Adrenal gland (tissue), 12 donors: Measurements from ENCODE around the gene FGGY. TPM values are rescaled to one million over a fixed set of nuclear protein-coding genes. Genes with fewer than 3 reads are reported as not detected.
"Not testable (repeated sequence)": the region's sequence is repeated elsewhere in the genome, so short reads cannot be mapped to it uniquely, and the experiment has no call there.

Source experiments
- DNase-seq, 7 donors: peaks; one replicate each; pipeline ENCODE4 v3.0.0-alpha.2; 2019 to 2020
- H3K27ac ChIP-seq, 5 donors: fragments of 200-600 bp; sonication (generic) in 4 of 5; 1 replicate in 3 of 5; 2 replicates in 2 of 5; pipeline versions ENCODE4 v1.5.1 to v1.8.0; 2016 to 2020; ENCODE audit warnings: mild to moderate bottlenecking in 1 of 5
- H3K27me3 ChIP-seq: fragments of 200-600 bp; 2 replicates; pipeline ENCODE4 v1.8.0; 2021
- H3K36me3 ChIP-seq, 2 donors: fragments of 200-600 bp; replicated peaks in 1 of 2; 1 replicate in 1 of 2; 2 replicates in 1 of 2; pipeline versions ENCODE4 v1.5.1 to v1.8.0; 2018 to 2022
- H3K4me1 ChIP-seq, 2 donors: fragments of 200-600 bp; replicated peaks in 1 of 2; 1 replicate in 1 of 2; 2 replicates in 1 of 2; pipeline versions ENCODE4 v1.5.1 to v1.8.0; 2018 to 2021
- H3K4me3 ChIP-seq, 4 donors: fragments of 200-600 bp; sonication (generic) in 3 of 4; one replicate each; pipeline ENCODE4 v1.5.1; 2016 to 2018
- H3K9me3 ChIP-seq, 3 donors: fragments of 200-600 bp; sonication (generic) in 1 of 3; replicated peaks in 1 of 3; 1 replicate in 2 of 3; 2 replicates in 1 of 3; pipeline versions ENCODE4 v1.5.1 to v1.8.0; 2016 to 2021
- POLR2A ChIP-seq, 2 donors: fragments of 450-650 bp; IDR thresholded peaks; one replicate each; pipeline ENCODE4 v1.6.1; 2017; ENCODE audit warnings: antibody characterized with exemption in 2 of 2, mild to moderate bottlenecking in 2 of 2, moderate library complexity in 1 of 2
- WGBS, 4 donors: extraction: QIAGEN DNeasy Blood & Tissue Kit in 2 of 4; methylation state at CpG; one replicate each; pipeline versions ENCODE4 v1.1.5 to v1.1.7; 2013 to 2017; 5-methylcytosine and 5-hydroxymethylcytosine counted together
- intact Hi-C, 2 donors: fragments of 100-400 bp; cut with DNase I; formaldehyde crosslinking; loops; one replicate each; pipeline versions ENCODE4 v1.14.1 to v1.15.0; 2022 to 2023
- polyA plus RNA-seq, 3 donors: library from polyadenylated mRNA; stranded (reverse); fragments of 200-250 nt in 2 of 3; fragments of 350-450 nt in 1 of 3; fragmentation: Illumina TruSeq in 1 of 3; extraction: RNeasy Lipid Tissue Mini Kit (QIAGEN cat#74804) in 1 of 3; gene quantifications; one replicate each; pipeline ENCODE4 v1.2.3, GENCODE V29; 2013 to 2014
- total RNA-seq, 9 donors: library from RNA; depleted of rRNA in 4 of 9; stranded (reverse); fragments of >200 nt in 4 of 9; fragments of 120-200 nt in 1 of 9; fragmentation: NEBNext Ultra II Directional in 1 of 9; extraction: Animal tissue kit (Norgen Biotek cat#: 25700) in 1 of 9; gene quantifications; one replicate each; pipeline versions ENCODE4 v1.1.0 to v1.2.4, GENCODE V29; 2013 to 2023
- TF ChIP-seq, protein P1 (sequence below), 6 experiments: fragments of 450-650 bp in 4 of 6; fragments of 200-600 bp in 2 of 6; sonication (generic) in 1 of 6; IDR thresholded peaks; 1 replicate in 5 of 6; 2 replicates in 1 of 6; pipeline versions ENCODE4 v1.5.1 to v1.8.0; 2016 to 2021; ENCODE audit warnings: antibody characterized with exemption in 6 of 6, mild to moderate bottlenecking in 2 of 6, moderate library complexity in 1 of 6
- donor health status: healthy with polysubstance abuse.
- donor health status: Bipolar disorder and iron deficiency.
- donor health status: DM: yes; HTN: yes; CAD: no.
- donor health status: DM: no; HTN: no; CAD: no.
- donor health status: DM: no; HTN: no; CAD: no.
- donor health status: DM: yes; HTN: yes; CAD: no.

FGGY gene
- total and polyA plus RNA-seq, 12 donors: 7.4 to 75.5 (median 35.0) TPM

DNA sequence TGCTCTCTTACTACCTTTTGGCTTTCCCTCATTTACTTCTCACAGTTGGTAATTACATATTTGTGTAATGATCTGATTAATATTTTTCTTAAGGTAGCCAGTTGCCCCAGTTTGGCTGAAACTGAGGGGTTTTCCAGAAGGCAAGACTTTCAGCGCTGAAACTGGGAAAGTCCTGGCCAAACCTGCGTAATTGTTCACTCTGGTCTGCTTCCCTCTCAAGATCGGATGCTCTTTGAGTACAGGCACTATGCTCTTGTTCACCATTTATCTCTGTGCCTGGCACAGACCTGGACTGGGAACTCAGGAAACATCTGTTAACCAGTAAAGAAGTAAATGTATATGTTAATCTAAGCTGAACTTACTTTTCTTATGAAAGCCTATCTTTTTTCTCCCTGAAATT lies 308.3 kb downstream of the FGGY start:
- no peaks in the 10 kb centered on the region for H3K36me3 ChIP-seq
- H3K27ac ChIP-seq: no peak overlapping the region
- no peaks in the 10 kb centered on the region for H3K27me3 ChIP-seq
- WGBS, 4 donors: 89 to 97% (median 94%) methylated on average over 3 of the region's 3 CpGs
- H3K4me3 ChIP-seq: no peak overlapping the region
- H3K4me1 ChIP-seq: peaks cover 0 to 6% of the 10 kb centered on the region in 2 donors
- DNase-seq: no peak
- TF ChIP-seq, protein P1, sequence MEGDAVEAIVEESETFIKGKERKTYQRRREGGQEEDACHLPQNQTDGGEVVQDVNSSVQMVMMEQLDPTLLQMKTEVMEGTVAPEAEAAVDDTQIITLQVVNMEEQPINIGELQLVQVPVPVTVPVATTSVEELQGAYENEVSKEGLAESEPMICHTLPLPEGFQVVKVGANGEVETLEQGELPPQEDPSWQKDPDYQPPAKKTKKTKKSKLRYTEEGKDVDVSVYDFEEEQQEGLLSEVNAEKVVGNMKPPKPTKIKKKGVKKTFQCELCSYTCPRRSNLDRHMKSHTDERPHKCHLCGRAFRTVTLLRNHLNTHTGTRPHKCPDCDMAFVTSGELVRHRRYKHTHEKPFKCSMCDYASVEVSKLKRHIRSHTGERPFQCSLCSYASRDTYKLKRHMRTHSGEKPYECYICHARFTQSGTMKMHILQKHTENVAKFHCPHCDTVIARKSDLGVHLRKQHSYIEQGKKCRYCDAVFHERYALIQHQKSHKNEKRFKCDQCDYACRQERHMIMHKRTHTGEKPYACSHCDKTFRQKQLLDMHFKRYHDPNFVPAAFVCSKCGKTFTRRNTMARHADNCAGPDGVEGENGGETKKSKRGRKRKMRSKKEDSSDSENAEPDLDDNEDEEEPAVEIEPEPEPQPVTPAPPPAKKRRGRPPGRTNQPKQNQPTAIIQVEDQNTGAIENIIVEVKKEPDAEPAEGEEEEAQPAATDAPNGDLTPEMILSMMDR (IDR thresholded peaks at IDR 0.05): no peak
- no peak for TF ChIP-seq POLR2A (IDR thresholded peaks at IDR 0.05)
- no peaks in the 10 kb centered on the region for H3K9me3 ChIP-seq
- intact Hi-C loops: no loop called here

DNA sequence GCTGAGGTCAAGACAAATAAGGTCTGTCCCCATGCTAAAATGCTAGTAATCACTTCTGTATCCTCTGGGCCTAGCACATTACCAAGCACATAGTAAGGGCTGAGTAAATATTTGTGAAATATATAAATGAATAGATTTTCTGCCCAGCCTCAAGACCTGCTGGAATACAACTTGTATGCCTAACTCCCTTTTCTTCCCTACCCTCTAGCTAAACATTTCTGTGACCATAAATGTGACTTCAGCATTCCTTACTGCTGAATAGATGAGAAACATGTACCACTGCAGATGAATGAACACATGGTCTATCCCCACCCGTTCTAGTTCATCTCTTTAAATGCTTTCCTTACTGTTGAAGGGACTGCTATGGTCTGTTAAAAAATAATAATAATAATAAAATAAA lies 308.9 kb downstream of the FGGY start:
- Histone ChIP-seq H3K9me3 (no peaks in the 10 kb centered on the region), H3K27me3 (no peaks in the 10 kb centered on the region), H3K27ac (no peak overlapping the region), H3K36me3 (no peaks in the 10 kb centered on the region), H3K4me1 (peaks cover 0 to 6% of the 10 kb centered on the region in 2 donors), H3K4me3 (no peak overlapping the region)
- WGBS, 4 donors: 0 to 49% (median 0%) methylated on average over 1 of the region's 1 CpG
- TF ChIP-seq, protein P1 (IDR thresholded peaks at IDR 0.05): no peak
- no peak for TF ChIP-seq POLR2A (IDR thresholded peaks at IDR 0.05)
- no peak for DNase-seq
- intact Hi-C loops: no loop called here

DNA sequence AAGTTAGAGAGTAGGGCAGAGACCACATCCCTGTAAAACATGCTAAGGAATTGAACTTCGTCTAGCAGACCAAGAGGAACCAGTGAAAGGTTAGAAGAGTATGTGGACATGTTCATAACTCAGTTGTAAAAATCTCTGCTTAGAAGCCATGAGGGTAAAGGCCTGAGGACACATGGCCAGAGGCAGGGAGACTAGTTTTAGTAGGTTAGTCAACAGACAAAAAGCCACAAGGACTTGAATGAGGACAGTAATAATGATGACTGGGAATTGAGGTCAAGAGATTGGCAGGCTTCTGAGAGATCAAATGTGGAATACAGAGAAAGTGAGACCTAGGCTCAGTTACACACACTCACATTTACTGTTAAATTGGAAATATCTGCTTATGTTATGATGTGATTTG lies 312.4 kb downstream of the FGGY start:
- no peak for TF ChIP-seq POLR2A (IDR thresholded peaks at IDR 0.05)
- TF ChIP-seq, protein P1 (IDR thresholded peaks at IDR 0.05): no peak
- peaks cover 0 to 6% of the 10 kb centered on the region in 2 donors for H3K4me1 ChIP-seq
- H3K36me3 ChIP-seq: no peaks in the 10 kb centered on the region
- 92 to 95% (median 94%) methylated on average over 1 of the region's 1 CpG for WGBS, 4 donors
- H3K9me3 ChIP-seq: no peaks in the 10 kb centered on the region
- no peak overlapping the region for H3K4me3 ChIP-seq
- no peaks in the 10 kb centered on the region for H3K27me3 ChIP-seq
- no peak overlapping the region for H3K27ac ChIP-seq
- DNase-seq: no peak
- intact Hi-C loops: no loop called here

DNA sequence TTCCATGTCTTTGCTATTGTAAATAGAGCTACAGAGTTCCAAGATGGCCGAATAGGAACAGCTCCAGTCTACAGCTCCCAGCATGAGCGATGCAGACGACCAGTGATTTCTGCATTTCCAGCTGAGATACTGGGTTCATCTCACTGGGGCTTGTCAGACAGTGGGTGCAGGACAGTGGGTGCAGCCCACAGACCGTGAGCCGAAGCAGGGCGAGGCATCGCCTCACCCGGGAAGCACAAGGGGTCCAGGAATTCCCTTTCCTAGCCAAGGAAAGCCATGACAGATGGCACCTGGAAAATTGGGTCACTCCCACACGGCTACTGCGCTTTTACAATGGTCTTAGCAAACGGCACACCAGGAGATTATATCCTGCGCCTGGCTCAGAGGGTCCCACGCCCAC lies 313.6 kb downstream of the FGGY start:
- H3K36me3 ChIP-seq, DNase-seq, H3K27ac ChIP-seq, intact Hi-C loops, H3K4me1 ChIP-seq, H3K9me3 ChIP-seq, H3K4me3 ChIP-seq, H3K27me3 ChIP-seq: not testable (repeated sequence)
- 97 to 100% (median 98%) methylated on average over 3 to 13 of the region's 13 CpGs for whole genome bisulfite sequencing, 4 donors

DNA sequence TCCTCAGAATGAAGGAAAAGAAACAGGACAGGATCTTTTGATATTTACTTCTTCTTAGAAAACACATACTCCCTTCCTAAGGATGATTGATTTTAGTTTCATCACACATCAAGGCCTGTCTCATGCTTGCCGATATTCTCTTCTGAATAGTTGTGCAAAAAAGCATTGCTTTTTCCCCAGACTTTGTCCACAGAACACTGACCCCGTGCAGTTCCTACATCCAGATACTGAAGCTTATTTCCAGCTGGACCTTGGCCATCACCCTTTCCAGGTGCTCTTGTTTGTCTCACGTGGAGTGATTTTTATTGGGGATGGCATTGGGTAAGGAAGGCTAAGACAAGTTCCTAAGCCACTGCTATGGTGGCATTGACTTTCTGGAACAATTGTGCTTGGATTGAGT lies 320.5 kb downstream of the FGGY start:
- intact Hi-C loops: no loop called here
- Histone ChIP-seq H3K4me1 (peaks cover 0 to 14% of the 10 kb centered on the region in 2 donors), H3K36me3 (no peaks in the 10 kb centered on the region), H3K4me3 (no peak overlapping the region), H3K27me3 (no peaks in the 10 kb centered on the region), H3K27ac (no peak overlapping the region), H3K9me3 (no peaks in the 10 kb centered on the region)
- TF ChIP-seq POLR2A (IDR thresholded peaks at IDR 0.05): no peak
- TF ChIP-seq, protein P1 (IDR thresholded peaks at IDR 0.05): no peak
- no peak for DNase-seq
- WGBS, 4 donors: 46 to 64% (median 54%) methylated on average over 3 of the region's 3 CpGs
